HG03135 (cell line): ENCODE data around the gene CCDC28A.
"Not testable (repeated sequence)": the region's sequence is repeated elsewhere in the genome, so short reads cannot be mapped to it uniquely, and the experiment has no call there.

Experiments used
- ATAC-seq: cut with Tn5 transposase; IDR thresholded peaks from one replicate; pipeline ENCODE4 v1.9.1; 2021; ENCODE audit warnings: mild to moderate bottlenecking, moderate library complexity; ENCODE audit not compliant: unreplicated experiment

The CCDC28A gene

DNA sequence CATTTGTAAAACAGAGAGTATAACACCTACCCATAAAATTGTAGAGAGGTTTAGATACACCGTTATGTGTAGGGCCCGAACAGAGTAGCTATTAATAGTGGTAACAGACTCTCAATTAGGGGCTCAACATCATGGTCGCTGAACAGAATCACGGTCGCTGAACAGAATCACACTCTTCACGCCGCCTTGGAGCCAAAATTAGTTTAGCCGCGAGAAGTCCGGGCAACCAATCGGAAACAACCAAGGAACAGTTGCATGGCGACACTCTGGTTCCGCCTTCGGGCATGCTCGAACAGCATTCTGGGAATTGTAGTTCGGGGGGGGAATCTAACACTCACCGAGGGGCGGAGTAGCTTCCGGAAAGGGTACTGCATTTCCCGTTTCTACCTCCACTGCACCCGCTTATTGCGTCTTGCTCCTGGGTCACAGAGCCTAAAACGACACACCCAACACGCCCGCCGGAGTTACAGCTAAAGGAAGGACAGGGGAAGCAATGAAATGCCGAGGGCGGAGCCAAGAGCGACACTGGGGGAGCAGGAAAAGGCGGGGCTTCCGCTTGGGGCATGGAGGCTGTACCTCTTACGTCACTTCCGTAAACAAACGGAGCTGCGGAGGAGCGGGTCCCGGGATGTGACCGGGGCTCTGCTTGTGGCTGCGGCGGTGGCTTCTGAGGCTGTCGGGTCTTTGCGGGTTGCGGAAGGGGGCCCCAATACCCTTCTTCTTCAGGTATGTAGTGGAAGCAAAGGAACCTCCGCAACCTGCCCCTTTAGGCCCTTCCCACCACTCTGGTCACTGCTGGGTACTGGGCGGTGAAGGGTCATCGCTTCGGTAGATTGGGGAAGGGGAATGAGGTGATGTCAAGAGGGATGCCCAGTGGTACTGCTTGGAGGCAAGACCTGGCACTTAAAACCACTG is at the start of gene CCDC28A:
Gene CCDC28A, plus strand, starts transcription at position 593 of the 915 bp plus-strand sequence. CDS start 2,352 bp downstream, outside the sequence.
- peak; percentile 89 for ATAC-seq

DNA sequence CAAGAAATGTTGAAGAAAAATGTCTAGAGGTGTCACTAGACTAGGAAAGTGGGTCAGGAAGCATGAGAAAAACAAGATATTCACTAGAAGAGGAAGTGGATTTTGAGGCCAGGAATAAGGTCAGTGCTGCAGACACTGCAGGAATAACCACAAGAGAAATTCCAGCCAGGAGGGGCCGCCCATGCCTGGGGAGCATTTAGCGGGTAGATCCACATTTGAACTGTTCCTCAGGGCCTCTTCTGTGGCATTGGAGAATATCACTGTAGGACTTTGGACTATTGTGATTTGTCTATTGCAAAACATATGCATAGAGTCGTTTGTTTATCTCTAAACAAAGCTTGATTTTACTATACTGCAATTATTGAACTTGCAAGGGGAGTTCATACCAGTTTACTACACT is 49.6 kb upstream of the CCDC28A start:
- ATAC-seq: no peak

- ATAC-seq: no peak
Measured at GRCh38 chr6:138726066-138726756, 47.4 kb upstream of the CCDC28A start.

DNA sequence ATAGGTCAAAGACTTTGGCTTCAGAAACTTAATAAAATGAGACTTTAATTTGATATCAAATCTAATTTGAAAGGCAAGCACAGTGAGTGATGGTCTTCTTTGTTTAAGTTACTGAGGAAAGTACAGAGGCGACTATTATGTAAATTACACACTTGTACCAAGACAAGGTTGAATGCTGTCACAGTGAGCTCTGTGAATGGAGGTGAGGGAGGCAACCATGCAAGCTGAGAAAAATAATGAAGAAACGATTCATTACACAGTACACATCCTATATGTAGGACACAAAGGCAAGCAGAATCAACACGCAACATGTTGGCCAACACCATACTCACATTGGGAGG is 46.8 kb upstream of the CCDC28A start:
- ATAC-seq: no peak

DNA sequence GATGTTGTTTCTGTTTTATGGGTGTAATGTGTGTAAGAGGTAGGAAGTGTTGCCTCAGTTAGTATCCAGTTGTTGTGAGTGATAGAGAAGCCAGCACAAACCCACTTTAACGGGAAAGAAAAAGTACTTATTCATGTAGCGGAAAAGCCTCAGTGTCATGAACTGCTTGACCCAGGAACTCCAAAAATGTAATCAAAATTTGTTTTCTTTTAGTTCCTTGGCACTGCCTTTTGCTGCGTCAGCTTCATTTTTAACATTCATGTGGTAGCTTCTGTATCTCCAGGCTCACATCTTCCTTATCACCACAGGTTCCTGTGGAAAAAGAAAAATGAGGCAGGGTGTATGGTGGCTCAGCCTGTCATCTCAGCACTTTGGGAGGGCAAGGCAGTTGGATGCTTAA is 46.4 kb upstream of the CCDC28A start:
- ATAC-seq: no peak

DNA sequence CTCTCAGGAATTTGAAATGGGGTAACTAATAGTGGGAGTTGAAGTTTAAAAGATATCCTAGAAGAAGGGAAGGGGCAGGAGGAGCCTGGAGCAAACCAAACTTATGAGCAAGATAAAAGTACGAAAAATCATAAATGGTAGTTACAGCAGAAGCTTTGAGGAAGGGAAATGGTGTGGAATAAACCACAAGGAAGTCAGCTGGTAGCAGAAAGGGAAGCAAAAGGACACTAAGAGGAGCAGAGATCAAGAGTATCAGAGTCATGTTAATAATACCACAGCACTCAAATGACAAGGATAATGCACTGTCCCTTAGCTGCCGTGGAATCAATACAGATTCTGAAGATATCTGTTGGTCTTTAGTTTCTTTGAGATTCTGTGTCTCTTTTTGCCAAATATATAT is 44.9 kb upstream of the CCDC28A start:
- no peak for ATAC-seq

GRCh38 chr6:138730037-138730436 is 43.5 kb upstream of the CCDC28A start:
- ATAC-seq: not testable (repeated sequence)

- ATAC-seq: no peak
Measured at GRCh38 chr6:138734585-138734984, 39.0 kb upstream of the CCDC28A start.

- ATAC-seq: no peak
Measured at GRCh38 chr6:138736640-138737039, 36.9 kb upstream of the CCDC28A start.

DNA sequence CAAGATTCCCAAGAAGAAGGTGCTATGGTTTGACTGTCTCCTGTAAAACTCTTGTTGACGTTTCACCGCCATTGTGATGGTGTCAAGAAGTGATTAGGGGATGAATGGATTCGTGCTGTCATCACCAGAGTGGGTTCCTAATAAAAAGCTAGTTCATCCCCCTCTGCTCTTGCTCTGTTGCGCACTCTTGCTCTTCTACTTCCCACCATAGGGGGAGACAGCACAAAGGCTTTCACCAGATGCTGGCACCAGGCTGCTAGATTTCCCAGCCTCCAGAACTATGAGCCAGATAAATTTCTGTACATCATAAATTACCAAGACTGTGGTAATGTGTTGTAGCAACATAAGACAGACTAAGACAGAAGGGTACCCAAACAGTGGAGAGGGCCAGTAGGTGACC is 21.6 kb upstream of the CCDC28A start:
- ATAC-seq: no peak

DNA sequence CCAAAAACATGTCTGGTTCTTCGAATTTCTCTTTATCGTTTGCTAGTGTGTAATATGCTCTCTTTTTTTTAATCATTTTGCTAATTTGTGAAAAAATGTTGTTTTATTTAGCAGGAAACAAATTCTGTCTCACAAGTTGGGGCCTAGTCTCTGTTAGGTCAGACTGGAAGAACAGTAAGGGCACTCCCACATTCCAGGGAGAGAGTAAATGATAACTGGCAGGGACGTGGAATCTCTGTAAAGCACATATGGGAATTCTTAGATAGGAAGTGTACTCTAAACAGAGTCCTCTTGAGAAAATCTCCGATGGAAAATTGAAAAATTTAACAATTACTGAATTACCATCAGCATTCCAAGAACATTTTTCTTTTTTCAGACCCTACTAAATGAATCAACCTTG is 16.4 kb upstream of the CCDC28A start:
- no peak for ATAC-seq

GRCh38 chr6:138765896-138766655 is 7.5 kb upstream of the CCDC28A start:
- ATAC-seq: no peak

- ATAC-seq: no peak
Measured at GRCh38 chr6:138769102-138769676, 4.4 kb upstream of the CCDC28A start.

DNA sequence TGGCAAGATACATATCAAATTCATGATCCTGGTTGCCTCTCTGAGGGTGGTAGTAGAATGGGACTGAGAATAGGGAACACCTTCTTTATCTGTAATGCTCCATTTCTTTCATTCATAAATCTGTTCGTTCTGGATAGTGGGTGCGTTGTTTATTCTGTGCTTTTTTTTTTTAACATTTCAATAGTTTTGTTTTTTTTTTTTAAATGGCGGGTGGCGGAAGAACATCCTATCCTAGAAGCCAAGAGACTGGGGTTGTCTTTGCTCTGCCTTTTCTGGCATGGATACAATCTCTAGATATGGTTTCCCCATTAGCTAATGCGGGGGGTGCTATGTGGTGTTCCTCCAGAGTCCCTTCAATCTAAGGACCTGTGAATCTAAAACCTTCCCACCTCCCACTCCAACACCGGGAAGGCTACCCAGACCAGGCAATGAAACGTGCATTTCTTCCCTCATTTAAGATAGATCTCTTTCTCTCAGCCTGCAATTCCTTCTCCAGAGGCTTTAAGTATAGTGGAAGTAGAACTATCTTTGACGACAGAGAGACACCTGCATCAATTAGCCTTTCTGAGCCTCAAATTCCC is 883 bp upstream of the CCDC28A start:
- peak; percentile 2 for ATAC-seq

DNA sequence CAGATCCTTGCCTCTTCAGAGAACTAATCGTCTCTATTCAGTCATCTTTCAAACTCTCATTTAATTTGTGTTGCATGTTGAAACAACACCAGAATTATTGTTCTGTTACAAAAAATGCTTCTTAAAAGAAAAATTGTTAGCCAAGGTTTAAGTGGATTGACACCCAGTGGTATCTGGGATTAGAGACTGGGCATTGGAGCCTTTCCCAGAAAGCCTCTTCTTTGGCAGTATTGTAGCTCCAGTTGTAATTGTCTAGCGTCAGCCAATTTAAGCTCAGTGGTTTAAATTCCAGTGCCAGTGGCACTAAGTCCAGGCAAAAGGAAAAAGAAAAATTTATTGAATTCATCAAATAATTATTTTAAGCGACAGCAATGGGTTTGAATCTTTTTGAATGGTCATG is 801 bp downstream of the CCDC28A start:
- no peak for ATAC-seq

DNA sequence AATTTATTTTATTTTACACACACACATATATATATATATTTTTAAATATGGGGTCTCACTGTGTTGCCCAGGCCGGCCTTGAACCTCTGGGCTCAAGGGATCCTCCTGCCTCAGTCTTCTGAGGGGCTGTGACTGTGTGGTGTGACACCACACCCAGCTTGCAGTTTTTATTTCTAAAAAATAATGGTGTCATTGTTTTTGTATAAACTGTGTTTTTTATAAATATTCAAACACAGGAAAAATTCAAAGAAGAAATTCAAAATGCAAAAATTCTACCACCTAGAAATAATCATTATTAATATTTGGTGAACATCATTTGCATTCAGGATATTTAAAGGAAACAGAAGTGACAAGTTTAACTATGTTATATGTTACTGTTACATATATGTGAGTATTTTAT is 3.1 kb downstream of the CCDC28A start:
- ATAC-seq: no peak

GRCh38 chr6:138778331-138778730 is 4.8 kb downstream of the CCDC28A start:
- ATAC-seq: no peak

DNA sequence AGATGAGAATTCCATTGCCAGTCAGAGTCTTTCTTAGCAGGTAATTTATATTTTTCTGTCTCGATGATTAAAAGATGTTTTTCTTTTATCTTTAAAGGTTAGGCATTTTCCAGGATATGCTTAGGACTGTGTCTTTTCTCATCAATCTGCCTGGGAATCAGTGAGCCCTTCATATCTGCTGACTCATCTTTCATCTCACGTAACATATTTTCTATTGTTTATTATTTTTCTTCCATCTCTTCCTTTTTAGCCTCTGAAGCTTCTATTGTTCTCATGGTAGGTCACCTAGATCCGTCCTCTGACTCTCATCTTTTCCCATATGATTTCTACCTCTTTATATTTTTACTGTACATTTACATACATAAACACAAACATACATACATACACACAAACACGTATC is 8.7 kb downstream of the CCDC28A start:
- ATAC-seq: no peak

DNA sequence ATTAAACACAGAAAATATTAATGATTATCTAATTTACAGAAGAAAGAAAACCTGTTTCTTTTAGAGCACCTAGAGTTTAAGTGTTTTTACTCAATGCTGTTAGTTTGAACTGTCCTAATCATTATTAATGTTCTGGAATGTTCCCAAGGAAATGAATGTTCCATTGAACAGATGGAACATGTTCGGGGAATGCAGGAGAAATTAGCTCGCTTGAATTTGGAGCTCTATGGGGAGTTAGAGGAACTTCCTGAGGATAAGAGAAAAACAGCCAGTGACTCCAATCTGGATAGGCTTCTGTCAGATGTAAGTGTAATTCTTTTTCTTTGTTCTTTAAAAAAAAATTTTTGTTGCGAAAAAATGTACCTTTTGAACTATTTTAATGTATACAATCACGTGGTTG is 11.5 kb downstream of the CCDC28A start:
- no peak for ATAC-seq

- no peak for ATAC-seq
Measured at GRCh38 chr6:138785980-138786379, 12.4 kb downstream of the CCDC28A start.

- ATAC-seq: no peak
Measured at GRCh38 chr6:138787138-138787537, 13.6 kb downstream of the CCDC28A start.
